ENCODE measurements around the gene NYAP2.

Gene NYAP2

GRCh38 chr2:225429717-225430116, 30.2 kb downstream of the NYAP2 start:
- no peak for DNase-seq (ENCODE audit: low spot score)

- no peak for DNase-seq (ENCODE audit: low spot score)
These were observed 31.8 kb downstream of the NYAP2 start for GRCh38 chr2:225431105-225431863.

GRCh38 chr2:225434014-225434413, 34.5 kb downstream of the NYAP2 start:
- no peak for DNase-seq (ENCODE audit: low spot score)

- DNase-seq (ENCODE audit: low spot score) = no peak
These were observed 37.8 kb downstream of the NYAP2 start for GRCh38 chr2:225437319-225437718.

- no peak for DNase-seq (ENCODE audit: low spot score)
These were observed 38.7 kb downstream of the NYAP2 start for GRCh38 chr2:225438248-225438647.

- DNase-seq (ENCODE audit: low spot score) = no peak
These were observed 53.2 kb downstream of the NYAP2 start for GRCh38 chr2:225452677-225453076.

GRCh38 chr2:225454412-225454811, 54.9 kb downstream of the NYAP2 start:
- no peak for DNase-seq (ENCODE audit: low spot score)

- no peak for DNase-seq (ENCODE audit: low spot score)
These were observed 57.2 kb downstream of the NYAP2 start for GRCh38 chr2:225456619-225457260.

- DNase-seq (ENCODE audit: low spot score) = no peak
These were observed 58.0 kb downstream of the NYAP2 start for GRCh38 chr2:225457482-225457881.

- DNase-seq (ENCODE audit: low spot score) = no peak
These were observed 59.1 kb downstream of the NYAP2 start for GRCh38 chr2:225458431-225459117.

- no peak for DNase-seq (ENCODE audit: low spot score)
These were observed 62.9 kb downstream of the NYAP2 start for GRCh38 chr2:225462417-225462816.

GRCh38 chr2:225462945-225463344, 63.4 kb downstream of the NYAP2 start:
- DNase-seq (ENCODE audit: low spot score) = no peak

- no peak for DNase-seq (ENCODE audit: low spot score)
These were observed 63.9 kb downstream of the NYAP2 start for GRCh38 chr2:225463449-225463848.

GRCh38 chr2:225464346-225465025, 65.0 kb downstream of the NYAP2 start:
- DNase-seq (ENCODE audit: low spot score) = no peak

GRCh38 chr2:225465827-225466226, 66.3 kb downstream of the NYAP2 start:
- no peak for DNase-seq (ENCODE audit: low spot score)

GRCh38 chr2:225466891-225467604, 67.5 kb downstream of the NYAP2 start:
- no peak for DNase-seq (ENCODE audit: low spot score)

- DNase-seq (ENCODE audit: low spot score) = no peak
These were observed 68.6 kb downstream of the NYAP2 start for GRCh38 chr2:225468131-225468530.

GRCh38 chr2:225471039-225471438, 71.5 kb downstream of the NYAP2 start:
- no peak for DNase-seq (ENCODE audit: low spot score)

- DNase-seq (ENCODE audit: low spot score) = no peak
These were observed 72.0 kb downstream of the NYAP2 start for GRCh38 chr2:225471482-225471881.

- no peak for DNase-seq (ENCODE audit: low spot score)
These were observed 72.7 kb downstream of the NYAP2 start for GRCh38 chr2:225472161-225472560.

GRCh38 chr2:225479386-225479785, 79.9 kb downstream of the NYAP2 start:
- no peak for DNase-seq (ENCODE audit: low spot score)

GRCh38 chr2:225484751-225485150, 85.2 kb downstream of the NYAP2 start:
- DNase-seq (ENCODE audit: low spot score) = no peak
